HCT116 (cell line): ENCODE results near the gene BRCA2. TPM values are rescaled to one million over a fixed set of nuclear protein-coding genes. Genes with fewer than 3 reads are reported as not detected.

ENCODE experiments used
- ATAC-seq: fragments of 200-7000 bp; cut with Tn5 transposase; 2 replicates; pipeline ENCODE4 v1.9.1; 2020; ENCODE audit warnings: mild to moderate bottlenecking, moderate library complexity
- Bru-seq: library from RNA; stranded (reverse); fragments of 400-500 nt; gene quantifications from one replicate; lab custom pipeline; 2021; lab: Mats Ljungman, UMichigan
- BruChase-seq, 2 experiments: library from RNA; stranded (reverse); fragments of 400-500 nt; gene quantifications; one replicate each; lab custom pipeline; 2021; lab: Mats Ljungman, UMichigan
- BruUV-seq: library from RNA; stranded (reverse); fragments of 400-500 nt; replicated peaks from 2 replicates; lab custom pipeline; 2021; lab: Mats Ljungman, UMichigan
- CTCF ChIA-PET: fragments of 300-600 bp; sonication (Branson Sonifier 250); formaldehyde crosslinking; loops from one replicate; lab custom pipeline; 2021; ENCODE audit warnings: antibody characterized with exemption; lab: Charles Lee
- POLR2A ChIA-PET: fragments of 300-600, 350-600 bp; sonication (Branson Sonifier 250); formaldehyde crosslinking; loops from one replicate; lab custom pipeline; 2021; ENCODE audit warnings: antibody characterized with exemption; lab: Charles Lee
- RAD21 ChIA-PET, 2 experiments: fragments of 300-600 bp; sonication (Branson Sonifier 250); formaldehyde crosslinking; loops; one replicate each; lab custom pipeline; 2023; ENCODE audit warnings: low total read pairs in 2 of 2; ENCODE audit not compliant: uncharacterized antibody in 2 of 2, unreplicated experiment in 2 of 2, low non-redundant PET in 1 of 2; lab: Charles Lee
- DNase-seq: peaks from one replicate; pipeline ENCODE4 v3.0.0-alpha.2; 2010; ENCODE audit warnings: low read depth, low spot score
- H2AFZ ChIP-seq: fragments of 200-600 bp; shearing (Covaris generic), sonication (generic); 2 replicates; pipeline ENCODE4 v1.6.1; 2017; ENCODE audit warnings: low read depth, mixed run types, mixed read lengths, antibody characterized with exemption, low read length; ENCODE audit not compliant: poor library complexity, severe bottlenecking
- H3K27ac ChIP-seq: 2 replicates; pipeline ENCODE4 v1.5.1; 2012; ENCODE audit warnings: low read depth, low read length
- H3K27me3 ChIP-seq: fragments of 200-600 bp; sonication (generic); 2 replicates; pipeline ENCODE4 v1.6.1; 2016; ENCODE audit warnings: mixed run types, low read length, mixed read lengths; ENCODE audit not compliant: insufficient read depth
- H3K36me3 ChIP-seq, 2 experiments: fragments of 200-500 bp in 1 of 2; fragments of 200-600 bp in 1 of 2; sonication (Bioruptor generic) in 1 of 2; sonication (generic) in 1 of 2; 2 replicates each; pipeline versions ENCODE4 v1.5.1 to v1.6.1; 2014 to 2016; ENCODE audit warnings: low read length in 2 of 2, inconsistent platforms in 1 of 2, mixed read lengths in 1 of 2, mixed run types in 1 of 2; ENCODE audit not compliant: insufficient read depth in 2 of 2, control insufficient read depth in 1 of 2
- H3K4me1 ChIP-seq, 2 experiments: fragments of 200-600 bp in 1 of 2; sonication (generic) in 1 of 2; 2 replicates each; pipeline versions ENCODE4 v1.5.1 to v1.6.1; 2012 to 2017; ENCODE audit warnings: low read length in 2 of 2, inconsistent platforms in 1 of 2, mild to moderate bottlenecking in 1 of 2, mixed read lengths in 1 of 2, mixed run types in 1 of 2, moderate library complexity in 1 of 2; ENCODE audit not compliant: insufficient read depth in 2 of 2, control insufficient read depth in 1 of 2
- H3K4me2 ChIP-seq: fragments of 200-600 bp; sonication (generic); 2 replicates; pipeline ENCODE4 v1.6.1; 2017; ENCODE audit warnings: mixed run types, low read length, mixed read lengths
- H3K4me3 ChIP-seq, 2 experiments: fragments of 200-600 bp in 1 of 2; sonication (generic) in 1 of 2; replicated peaks in 1 of 2; 2 replicates each; pipeline ENCODE4 v1.5.1; 2011 to 2016; ENCODE audit warnings: low read length in 2 of 2, control low read depth in 1 of 2, low read depth in 1 of 2, mild to moderate bottlenecking in 1 of 2, mixed read lengths in 1 of 2, mixed run types in 1 of 2
- H3K79me2 ChIP-seq: fragments of 200-600 bp; sonication (generic); 2 replicates; pipeline ENCODE4 v1.6.1; 2017; ENCODE audit warnings: mild to moderate bottlenecking, mixed run types, low read length, moderate library complexity, mixed read lengths; ENCODE audit not compliant: insufficient read depth
- H3K9ac ChIP-seq: fragments of 200-600 bp; sonication (generic); 2 replicates; pipeline ENCODE4 v1.6.1; 2016; ENCODE audit warnings: low read length, mixed read lengths
- H3K9me2 ChIP-seq: fragments of 200-600 bp; sonication (generic), shearing (Covaris generic); 2 replicates; pipeline ENCODE4 v1.6.1; 2017; ENCODE audit warnings: mixed run types, mild to moderate bottlenecking, moderate library complexity; ENCODE audit not compliant: insufficient read depth
- H3K9me3 ChIP-seq, 2 experiments: fragments of 200-500 bp in 1 of 2; fragments of 200-600 bp in 1 of 2; sonication (Bioruptor generic) in 1 of 2; sonication (generic) in 1 of 2; 2 replicates each; pipeline ENCODE4 v1.6.1; 2014 to 2017; ENCODE audit warnings: low read length in 2 of 2, mixed read lengths in 2 of 2, inconsistent platforms in 1 of 2, low read depth in 1 of 2, mild to moderate bottlenecking in 1 of 2, mixed run types in 1 of 2, moderate library complexity in 1 of 2; ENCODE audit not compliant: control insufficient read depth in 1 of 2, insufficient read depth in 1 of 2
- H4K20me1 ChIP-seq: fragments of 200-600 bp; sonication (generic), shearing (Covaris generic); 2 replicates; pipeline ENCODE4 v1.6.1; 2017; ENCODE audit warnings: mixed run types, mild to moderate bottlenecking, moderate library complexity; ENCODE audit not compliant: insufficient read depth
- CBX3 ChIP-seq: IDR thresholded peaks from 2 replicates; pipeline ENCODE4 v1.6.1; 2012; ENCODE audit warnings: low read depth
- EGR1 ChIP-seq: IDR thresholded peaks from 2 replicates; pipeline ENCODE4 v1.6.1; 2012; ENCODE audit warnings: low read depth
- ELF1 ChIP-seq: IDR thresholded peaks from 2 replicates; pipeline ENCODE4 v1.6.1; 2012; ENCODE audit warnings: low read depth, borderline replicate concordance
- EZH2phosphoT487 ChIP-seq: fragments of 200-600 bp; IDR thresholded peaks from 2 replicates; pipeline ENCODE4 v1.6.1; 2018; ENCODE audit warnings: antibody characterized with exemption, borderline replicate concordance
- FOSL1 ChIP-seq: IDR thresholded peaks from 2 replicates; pipeline ENCODE4 v1.6.1; 2012; ENCODE audit warnings: low read depth
- JUND ChIP-seq: IDR thresholded peaks from 2 replicates; pipeline ENCODE4 v1.6.1; 2012
- MAX ChIP-seq: IDR thresholded peaks from 2 replicates; pipeline ENCODE4 v1.6.1; 2012
- POLR2A ChIP-seq: IDR thresholded peaks from 2 replicates; pipeline ENCODE4 v1.7.0; 2011; ENCODE audit warnings: borderline replicate concordance; ENCODE audit not compliant: insufficient read depth, insufficient read length; ENCODE audit errors: extremely low read depth
- POLR2AphosphoS5 ChIP-seq: IDR thresholded peaks from 2 replicates; pipeline ENCODE4 v1.6.1; 2011; ENCODE audit warnings: mild to moderate bottlenecking, low read depth, low read length, moderate library complexity
- RAD21 ChIP-seq: IDR thresholded peaks from 2 replicates; pipeline ENCODE4 v1.6.1; 2012; ENCODE audit warnings: low read depth, mild to moderate bottlenecking
- REST ChIP-seq: IDR thresholded peaks from 2 replicates; pipeline ENCODE4 v1.6.1; 2012; ENCODE audit warnings: low read depth
- SIN3A ChIP-seq: IDR thresholded peaks from 2 replicates; pipeline ENCODE4 v1.6.1; 2012; ENCODE audit warnings: low read depth
- SP1 ChIP-seq: IDR thresholded peaks from 2 replicates; pipeline ENCODE4 v1.6.1; 2012; ENCODE audit warnings: low read depth
- TCF7L2 ChIP-seq: IDR thresholded peaks from 2 replicates; pipeline ENCODE4 v1.7.0; 2011; ENCODE audit warnings: borderline replicate concordance, inconsistent platforms; ENCODE audit not compliant: insufficient read depth, insufficient read length; ENCODE audit errors: extremely low read depth
- YY1 ChIP-seq: IDR thresholded peaks from 2 replicates; pipeline ENCODE4 v1.6.1; 2011; ENCODE audit warnings: low read length, low read depth, moderate library complexity, mild to moderate bottlenecking; ENCODE audit not compliant: insufficient replicate concordance; ENCODE audit errors: extremely low read depth
- ZBTB33 ChIP-seq: IDR thresholded peaks from 2 replicates; pipeline ENCODE4 v1.6.1; 2011; ENCODE audit warnings: mild to moderate bottlenecking, low read length, moderate library complexity; ENCODE audit not compliant: insufficient replicate concordance; ENCODE audit errors: extremely low read depth
- ZFX ChIP-seq: fragments of 450-650 bp; IDR thresholded peaks from 2 replicates; pipeline ENCODE4 v1.6.1; 2017
- intact Hi-C: fragments of 100-400 bp; cut with micrococcal nuclease; formaldehyde crosslinking; loops from 2 replicates; pipeline ENCODE4 v1.10.0; 2022
- long read RNA-seq: library from polyadenylated mRNA; unstranded; transcript quantifications from one replicate; pipeline ENCODE4 v2.0.0, GENCODE V29; 2021; ENCODE audit not compliant: unreplicated experiment
- polyA plus RNA-seq: library from polyadenylated mRNA; unstranded; fragments of >200 nt; gene quantifications from 2 replicates; pipeline ENCODE4 v1.2.1, GENCODE V29; 2012; ENCODE audit warnings: missing spikeins
- total RNA-seq: library from RNA; stranded (reverse); gene quantifications from one replicate; pipeline ENCODE4 v1.2.1, GENCODE V29; 2021; ENCODE audit not compliant: unreplicated experiment

BRCA2 gene
- total RNA-seq (14.2 TPM), Bru-seq, nascent RNA (percentile 69 among the genes with signal in this experiment), BruChase-seq, experiment 1, labeled RNA remaining after a 6-hour chase (percentile 72 among the genes with signal in this experiment), BruChase-seq, experiment 2, labeled RNA remaining after a 2-hour chase (percentile 69 among the genes with signal in this experiment)
- 5.0 and 5.3 TPM in 2 replicates for polyA plus RNA-seq
- long read RNA-seq, partial matches to known transcripts = 8 of 13 reads
- long read RNA-seq, other reads (novel, unspliced or antisense) = 5 of 13 reads

- BruUV-seq = TSS peak; percentile 54
- TF ChIP-seq JUND (no peak), SP1 (no peak; the same call in 1 of the 2 replicates), ELF1 (peak; percentile 96), REST (no peak), FOSL1 (no peak), EZH2phosphoT487 (no peak), YY1 (no peak), TCF7L2 (peak; percentile 56), ZFX (peak; percentile 85), ZBTB33 (no peak), MAX (peak; percentile 87), CBX3 (peak; percentile 21; the same call in 1 of the 2 replicates), SIN3A (peak; percentile 95), POLR2AphosphoS5 (peak; percentile 87), RAD21 (no peak), EGR1 (no peak), POLR2A (peak; percentile 86)
Observed at GRCh38 chr13:32315238-32316027, at the start of gene BRCA2, which contains the start of gene ZAR1L. Gene BRCA2, plus strand, starts transcription at chr13:32315508. Its CDS starts 953 bp downstream, at chr13:32316461. Gene ZAR1L, minus strand, starts transcription at chr13:32315363. Its CDS starts 3,438 bp downstream, at chr13:32311925.

More at GRCh38 chr13:32315238-32316027, at the start of gene BRCA2, which contains the start of gene ZAR1L:
- Histone ChIP-seq H4K20me1 (no peaks in the 10 kb centered on the region), H3K4me3 (peak within 1 kb of the TSS; percentile 68 to 82), H3K27ac (peak within 1 kb of the TSS; percentile 82), H3K9me3 (no peaks in the 10 kb centered on the region), H3K4me1 (peaks cover 7 to 16% of the 10 kb centered on the region in 2 experiments), H3K9ac (peak within 1 kb of the TSS; percentile 91), H2AFZ (peak within 1 kb of the TSS; percentile 55), H3K4me2 (peak within 1 kb of the TSS; percentile 93), H3K79me2 (peaks cover 7% of the 10 kb centered on the region; the same call in 1 of the 2 replicates), H3K9me2 (no peaks in the 10 kb centered on the region), H3K36me3 (peaks cover 0 to 8% of the 10 kb centered on the region in 2 experiments; a peak in 1 of 4 replicates), H3K27me3 (no peaks in the 10 kb centered on the region)
- ATAC-seq = peak; percentile 96
- RAD21 ChIA-PET = interaction anchor here in 1 of 2 experiments (0.5 kb wide), 1 partner anchor 316 kb away, joined by 3 read pairs; no protein-coding TSS in a partner anchor
- intact Hi-C loops = loop anchor here (2.0 to 5.0 kb wide), 2 partner anchors 23 to 222 kb away; partner anchors contain the start of gene N4BP2L2
- POLR2A ChIA-PET = interaction anchor here (0.6 to 1.8 kb wide), 5 partner anchors 8 to 53 kb away, joined by 3 to 5 read pairs (median 4); no protein-coding TSS in a partner anchor
- CTCF ChIA-PET = interaction anchor here (1.0 to 2.6 kb wide), 3 partner anchors 40 to 406 kb away, joined by 3 to 13 read pairs (median 7); no protein-coding TSS in a partner anchor
- DNase-seq = peak; percentile 77
